T-helper 2 cell (primary cell): ENCODE data around the gene SNED1.

Experiments
- DNase-seq, 5 experiments: peaks; one replicate each; pipeline versions ENCODE4 v3.0.0 to v3.0.0-alpha.2; 2012 to 2022

SNED1 gene

GRCh38 chr2:240992572-240993291, 5.7 kb upstream of the SNED1 start:
- no peak for DNase-seq

GRCh38 chr2:240993446-240994170, 4.8 kb upstream of the SNED1 start:
- no peak for DNase-seq

GRCh38 chr2:240994171-240994896, 4.1 kb upstream of the SNED1 start:
- DNase-seq, result no peak

GRCh38 chr2:240995041-240996021, 3.1 kb upstream of the SNED1 start:
- no peak for DNase-seq

GRCh38 chr2:240996161-240996833, 2.1 kb upstream of the SNED1 start:
- no peak for DNase-seq

- DNase-seq, result no peak
Observed at GRCh38 chr2:240996834-240997140, 1.6 kb upstream of the SNED1 start.

- peak in 1 of 5 experiments; percentile 45 for DNase-seq
Observed at GRCh38 chr2:240997141-240997855, 1.1 kb upstream of the SNED1 start.

- DNase-seq, result peak in 1 of 5 experiments; percentile 17
Observed at GRCh38 chr2:240998706-240998994, 232 bp downstream of the SNED1 start.

GRCh38 chr2:240998995-240999791, 775 bp downstream of the SNED1 start:
- no peak for DNase-seq

- no peak for DNase-seq
Observed at GRCh38 chr2:240999873-241000541, 1.6 kb downstream of the SNED1 start.

- no peak for DNase-seq
Observed at GRCh38 chr2:241000831-241001321, 2.5 kb downstream of the SNED1 start.

- no peak for DNase-seq
Observed at GRCh38 chr2:241001413-241002274, 3.2 kb downstream of the SNED1 start.

GRCh38 chr2:241002275-241003046, 4.0 kb downstream of the SNED1 start:
- DNase-seq, result no peak

- DNase-seq, result no peak
Observed at GRCh38 chr2:241003047-241003360, 4.6 kb downstream of the SNED1 start.

GRCh38 chr2:241003369-241003768, 5.0 kb downstream of the SNED1 start:
- DNase-seq, result no peak

GRCh38 chr2:241003830-241004564, 5.6 kb downstream of the SNED1 start:
- DNase-seq, result peak in 1 of 5 experiments; percentile 57

GRCh38 chr2:241005569-241005968, 7.2 kb downstream of the SNED1 start:
- no peak for DNase-seq
